GM19463 (cell line): ENCODE data around the gene CGNL1.

ENCODE experiments used
- ATAC-seq: cut with Tn5 transposase; IDR thresholded peaks from one replicate; pipeline ENCODE4 v1.9.1; 2021; ENCODE audit warnings: mild to moderate bottlenecking, moderate library complexity; ENCODE audit not compliant: unreplicated experiment

CGNL1 gene

GRCh38 chr15:57385923-57386390 lies 9.7 kb downstream of the CGNL1 start:
- ATAC-seq, result no peak

- no peak for ATAC-seq
These were observed 10.7 kb downstream of the CGNL1 start for GRCh38 chr15:57386976-57387375.

- no peak for ATAC-seq
These were observed 11.3 kb downstream of the CGNL1 start for GRCh38 chr15:57387564-57388076.

GRCh38 chr15:57388464-57388863 lies 12.2 kb downstream of the CGNL1 start:
- ATAC-seq, result no peak

- ATAC-seq, result no peak
These were observed 13.7 kb downstream of the CGNL1 start for GRCh38 chr15:57389991-57390390.

GRCh38 chr15:57390583-57390982 lies 14.3 kb downstream of the CGNL1 start:
- ATAC-seq, result no peak

- ATAC-seq, result no peak
These were observed 15.2 kb downstream of the CGNL1 start for GRCh38 chr15:57391537-57391936.

- ATAC-seq, result no peak
These were observed 16.8 kb downstream of the CGNL1 start for GRCh38 chr15:57393061-57393460.

GRCh38 chr15:57395292-57395691 lies 19.0 kb downstream of the CGNL1 start:
- peak; percentile 57 for ATAC-seq

- ATAC-seq, result no peak
These were observed 22.0 kb downstream of the CGNL1 start for GRCh38 chr15:57398336-57398735.

- no peak for ATAC-seq
These were observed 25.2 kb downstream of the CGNL1 start for GRCh38 chr15:57401546-57401945.

GRCh38 chr15:57403017-57403416 lies 26.7 kb downstream of the CGNL1 start:
- ATAC-seq, result no peak

- ATAC-seq, result no peak
These were observed 27.4 kb downstream of the CGNL1 start for GRCh38 chr15:57403566-57404325.

- ATAC-seq, result no peak
These were observed 28.8 kb downstream of the CGNL1 start for GRCh38 chr15:57405133-57405532.

GRCh38 chr15:57406062-57406772 lies 29.9 kb downstream of the CGNL1 start:
- ATAC-seq, result no peak

- no peak for ATAC-seq
These were observed 34.1 kb downstream of the CGNL1 start for GRCh38 chr15:57410373-57410772.

- no peak for ATAC-seq
These were observed 35.9 kb downstream of the CGNL1 start for GRCh38 chr15:57411945-57412768.

GRCh38 chr15:57415602-57416001 lies 39.3 kb downstream of the CGNL1 start:
- no peak for ATAC-seq

GRCh38 chr15:57418635-57419034 lies 42.3 kb downstream of the CGNL1 start:
- no peak for ATAC-seq

GRCh38 chr15:57419335-57419734 lies 43.0 kb downstream of the CGNL1 start:
- no peak for ATAC-seq

- no peak for ATAC-seq
These were observed 44.8 kb downstream of the CGNL1 start for GRCh38 chr15:57421110-57421509.
